Natural killer cell (primary cell): ENCODE results near the gene RAB23. TPM values are rescaled to one million over a fixed set of nuclear protein-coding genes. Genes with fewer than 3 reads are reported as not detected.

Experiments used
- ATAC-seq, 3 donors: fragments of 150-1000 bp in 2 of 3; fragments of 200-7000 bp in 1 of 3; cut with Tn5 transposase; 1 replicate in 1 of 3; 2 replicates in 2 of 3; pipeline ENCODE4 v1.10.0; 2021; ENCODE audit warnings: mild to moderate bottlenecking in 2 of 3, moderate library complexity in 2 of 3
- DNase-seq, 2 donors: peaks; one replicate each; pipeline versions ENCODE4 v3.0.0 to v3.0.0-alpha.2; 2013 to 2021; ENCODE audit warnings: mixed read lengths in 1 of 2
- H3K27ac ChIP-seq: one replicate; pipeline ENCODE4 v1.5.1; 2013; ENCODE audit warnings: mild to moderate bottlenecking, low read length
- H3K27me3 ChIP-seq: one replicate; pipeline ENCODE4 v1.6.1; 2013; ENCODE audit warnings: low read length; ENCODE audit not compliant: control insufficient read depth, insufficient read depth
- H3K36me3 ChIP-seq: one replicate; pipeline ENCODE4 v1.6.1; 2013; ENCODE audit warnings: low read length; ENCODE audit not compliant: control insufficient read depth, insufficient read depth
- H3K4me1 ChIP-seq: one replicate; pipeline ENCODE4 v1.6.1; 2013; ENCODE audit warnings: low read length; ENCODE audit not compliant: control insufficient read depth, insufficient read depth
- H3K4me3 ChIP-seq: one replicate; pipeline ENCODE4 v1.5.1; 2013; ENCODE audit warnings: low read length
- H3K9me3 ChIP-seq: one replicate; pipeline ENCODE4 v1.6.1; 2013; ENCODE audit warnings: low read length; ENCODE audit not compliant: control insufficient read depth, insufficient read depth
- H3K27ac Mint-ChIP-seq, 2 donors: one replicate each; pipeline ENCODE4 v1.8.0; 2022; ENCODE audit warnings: mild to moderate bottlenecking in 2 of 2, mixed read lengths in 2 of 2, moderate library complexity in 1 of 2
- H3K27me3 Mint-ChIP-seq, 2 donors: one replicate each; pipeline ENCODE4 v1.8.0; 2022; ENCODE audit warnings: low read depth in 2 of 2, mixed read lengths in 2 of 2
- H3K36me3 Mint-ChIP-seq: one replicate; pipeline ENCODE4 v1.8.0; 2022; ENCODE audit warnings: mixed read lengths
- H3K4me1 Mint-ChIP-seq, 2 donors: one replicate each; pipeline ENCODE4 v1.8.0; 2022; ENCODE audit warnings: mixed read lengths in 2 of 2
- H3K4me3 Mint-ChIP-seq: one replicate; pipeline ENCODE4 v1.8.0; 2022; ENCODE audit warnings: mild to moderate bottlenecking, moderate library complexity, mixed read lengths
- H3K9me3 Mint-ChIP-seq, 2 donors: one replicate each; pipeline ENCODE4 v1.8.0; 2022; ENCODE audit warnings: mixed read lengths in 2 of 2
- WGBS: methylation state at CpG from one replicate; pipeline ENCODE4 v1.1.7; 2013; ENCODE audit warnings: missing lambda C conversion rate; ENCODE audit not compliant: insufficient coverage; 5-methylcytosine and 5-hydroxymethylcytosine counted together
- intact Hi-C: fragments of 100-400 bp; cut with micrococcal nuclease; formaldehyde crosslinking; loops from one replicate; pipeline ENCODE4 v1.14.2; 2022
- total RNA-seq, 4 donors: library from RNA; stranded (reverse); fragments of 120-200 nt in 1 of 4; gene quantifications; one replicate each; pipeline versions ENCODE4 v1.2.3 to v1.2.4, GENCODE V29; 2013 to 2022
- TF ChIP-seq, protein P1 (sequence below): fragments of 200-600 bp; IDR thresholded peaks from one replicate; pipeline ENCODE4 v1.8.0; 2022; ENCODE audit warnings: antibody characterized with exemption

RAB23 gene
- total RNA-seq, 3 donors from 2014 or later (not counting 1 experiment from before 2014, with no cell fraction given) = 0.31 to 1.3 (median 0.77) TPM

DNA sequence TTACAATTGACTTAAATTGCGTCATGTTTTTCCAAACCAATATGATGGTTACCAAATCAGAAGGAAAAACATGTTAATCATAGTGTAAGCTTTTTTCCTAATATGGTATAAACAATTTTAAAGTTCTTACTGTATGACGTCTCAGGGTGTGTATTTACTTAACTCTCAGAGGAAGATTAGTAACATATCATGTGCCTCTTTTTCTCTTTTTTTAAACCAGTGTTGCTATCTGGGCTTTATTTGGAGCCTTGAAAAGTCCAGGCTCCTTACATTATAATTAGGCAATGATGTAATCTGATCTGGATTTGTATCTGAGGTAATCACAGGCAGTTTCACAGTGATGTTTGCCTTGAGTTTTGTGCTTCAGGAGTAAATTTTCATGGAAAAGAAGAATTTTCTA, 20.4 kb upstream of the RAB23 start:
- no peak overlapping the region for H3K27ac ChIP-seq
- intact Hi-C loops = no loop called here
- ATAC-seq (no peak), DNase-seq (no peak)
- H3K4me1 ChIP-seq = no peaks in the 10 kb centered on the region
- no peaks in the 10 kb centered on the region for H3K9me3 ChIP-seq
- TF ChIP-seq, protein P1, sequence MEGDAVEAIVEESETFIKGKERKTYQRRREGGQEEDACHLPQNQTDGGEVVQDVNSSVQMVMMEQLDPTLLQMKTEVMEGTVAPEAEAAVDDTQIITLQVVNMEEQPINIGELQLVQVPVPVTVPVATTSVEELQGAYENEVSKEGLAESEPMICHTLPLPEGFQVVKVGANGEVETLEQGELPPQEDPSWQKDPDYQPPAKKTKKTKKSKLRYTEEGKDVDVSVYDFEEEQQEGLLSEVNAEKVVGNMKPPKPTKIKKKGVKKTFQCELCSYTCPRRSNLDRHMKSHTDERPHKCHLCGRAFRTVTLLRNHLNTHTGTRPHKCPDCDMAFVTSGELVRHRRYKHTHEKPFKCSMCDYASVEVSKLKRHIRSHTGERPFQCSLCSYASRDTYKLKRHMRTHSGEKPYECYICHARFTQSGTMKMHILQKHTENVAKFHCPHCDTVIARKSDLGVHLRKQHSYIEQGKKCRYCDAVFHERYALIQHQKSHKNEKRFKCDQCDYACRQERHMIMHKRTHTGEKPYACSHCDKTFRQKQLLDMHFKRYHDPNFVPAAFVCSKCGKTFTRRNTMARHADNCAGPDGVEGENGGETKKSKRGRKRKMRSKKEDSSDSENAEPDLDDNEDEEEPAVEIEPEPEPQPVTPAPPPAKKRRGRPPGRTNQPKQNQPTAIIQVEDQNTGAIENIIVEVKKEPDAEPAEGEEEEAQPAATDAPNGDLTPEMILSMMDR = no peak
- H3K4me3 ChIP-seq = no peak overlapping the region
- H3K4me1 Mint-ChIP-seq = no peaks in the 10 kb centered on the region
- WGBS = no CpG with 5 or more reads among the region's 2 CpGs
- no peak overlapping the region for H3K27ac Mint-ChIP-seq
- H3K36me3 Mint-ChIP-seq = no peaks in the 10 kb centered on the region
- peaks cover 8 to 15% of the 10 kb centered on the region in 2 donors for H3K27me3 Mint-ChIP-seq
- H3K36me3 ChIP-seq = no peaks in the 10 kb centered on the region
- H3K9me3 Mint-ChIP-seq = no peaks in the 10 kb centered on the region
- no peaks in the 10 kb centered on the region for H3K27me3 ChIP-seq
- no peak overlapping the region for H3K4me3 Mint-ChIP-seq

DNA sequence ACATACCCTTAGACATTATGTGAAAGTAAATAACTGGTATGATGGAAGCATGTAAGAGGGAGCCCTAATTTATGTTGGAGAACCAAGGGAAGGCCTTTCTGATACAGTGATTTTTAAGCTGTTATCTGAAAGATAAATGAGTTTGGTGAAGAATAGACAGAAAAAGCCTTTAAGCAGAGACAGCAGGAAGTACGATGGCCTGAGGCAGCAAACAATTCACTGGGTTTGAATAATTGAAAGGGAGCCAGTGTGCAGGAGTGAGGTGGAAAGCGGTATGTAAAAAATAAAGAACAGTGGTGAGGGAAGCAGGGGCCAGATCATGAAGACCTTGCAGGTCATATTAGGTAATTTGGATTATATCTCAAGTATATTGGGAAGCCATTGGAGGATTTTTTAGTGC, 4.1 kb upstream of the RAB23 start:
- Histone ChIP-seq H3K36me3 (no peaks in the 10 kb centered on the region), H3K4me3 (no peak overlapping the region), H3K9me3 (no peaks in the 10 kb centered on the region), H3K27me3 (peaks cover 8% of the 10 kb centered on the region), H3K27ac (no peak overlapping the region), H3K4me1 (peaks cover 5% of the 10 kb centered on the region)
- intact Hi-C loops = no loop called here
- TF ChIP-seq, protein P1 = no peak
- Mint-ChIP-seq H3K27ac (no peak overlapping the region), H3K36me3 (no peaks in the 10 kb centered on the region), H3K4me3 (no peak overlapping the region), H3K9me3 (no peaks in the 10 kb centered on the region), H3K4me1 (peaks cover 9 to 11% of the 10 kb centered on the region in 2 donors), H3K27me3 (peaks cover 29 to 32% of the 10 kb centered on the region in 2 donors)
- ATAC-seq (no peak), DNase-seq (no peak)
- WGBS = 94% methylated on average over 2 of the region's 2 CpGs

DNA sequence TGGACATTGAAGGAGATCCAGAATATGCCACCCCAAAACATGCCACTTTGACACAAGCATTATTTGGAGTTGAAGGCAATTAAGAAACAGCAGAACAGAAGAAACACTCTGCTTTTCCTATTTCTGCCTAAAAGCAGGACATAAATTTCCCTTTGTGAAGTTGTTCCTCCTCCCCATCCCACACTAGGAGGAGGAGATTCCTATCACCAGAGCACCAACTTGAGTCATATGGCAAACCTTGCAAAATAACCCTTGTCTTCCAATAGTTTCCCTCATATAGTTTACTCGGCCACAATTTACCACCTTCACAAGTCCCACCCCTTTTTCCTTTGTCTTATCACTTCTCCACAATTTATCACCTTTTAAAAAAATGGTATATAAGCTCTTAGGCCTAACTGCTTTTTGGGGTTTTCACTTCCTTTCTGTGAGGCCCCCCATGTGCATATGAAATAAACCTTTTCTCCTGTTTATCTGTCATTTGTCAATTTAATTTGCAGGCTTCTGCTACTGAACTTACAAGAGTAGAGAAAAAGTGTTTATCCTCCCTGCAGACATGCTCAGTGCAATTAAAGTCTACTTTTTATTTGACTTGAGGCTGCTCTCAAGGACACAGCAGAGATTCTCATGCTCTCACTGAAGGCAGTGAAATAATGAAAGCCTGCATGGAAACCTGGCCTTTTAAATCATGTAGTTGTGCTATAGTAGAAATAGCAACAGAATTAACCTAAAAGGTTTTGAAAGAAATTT, 2.8 kb upstream of the RAB23 start:
- intact Hi-C loops = loop anchor here (5.0 kb wide), 1 partner anchor 178 kb away; the partner anchor contains the start of gene KIAA1586
- Histone ChIP-seq H3K4me3 (no peak overlapping the region), H3K4me1 (peaks cover 7% of the 10 kb centered on the region), H3K9me3 (no peaks in the 10 kb centered on the region), H3K27me3 (peaks cover 10% of the 10 kb centered on the region), H3K27ac (no peak overlapping the region), H3K36me3 (no peaks in the 10 kb centered on the region)
- H3K9me3 Mint-ChIP-seq = no peaks in the 10 kb centered on the region
- no peak overlapping the region for H3K4me3 Mint-ChIP-seq
- TF ChIP-seq, protein P1 = no peak
- DNase-seq = no peak
- peaks cover 25 to 30% of the 10 kb centered on the region in 2 donors for H3K27me3 Mint-ChIP-seq
- no peak for ATAC-seq
- 10% methylated on average over 1 of the region's 1 CpG for WGBS
- H3K27ac Mint-ChIP-seq = no peak overlapping the region
- H3K36me3 Mint-ChIP-seq = no peaks in the 10 kb centered on the region
- H3K4me1 Mint-ChIP-seq = peaks cover 11% of the 10 kb centered on the region in 2 donors
